Hematopoietic multipotent progenitor cell treated with erythropoietin and hydrocortisone succinate and interleukin-3 and kit ligand, for 4 days (in vitro differentiated cells): ENCODE data around the gene MAPK12.
A peak's percentile ranks its signal among the peaks of the same experiment; 100 is the strongest.

ENCODE experiments used
- DNase-seq: peaks from one replicate; pipeline ENCODE4 v3.0.0-alpha.2; 2015

MAPK12 gene

DNA sequence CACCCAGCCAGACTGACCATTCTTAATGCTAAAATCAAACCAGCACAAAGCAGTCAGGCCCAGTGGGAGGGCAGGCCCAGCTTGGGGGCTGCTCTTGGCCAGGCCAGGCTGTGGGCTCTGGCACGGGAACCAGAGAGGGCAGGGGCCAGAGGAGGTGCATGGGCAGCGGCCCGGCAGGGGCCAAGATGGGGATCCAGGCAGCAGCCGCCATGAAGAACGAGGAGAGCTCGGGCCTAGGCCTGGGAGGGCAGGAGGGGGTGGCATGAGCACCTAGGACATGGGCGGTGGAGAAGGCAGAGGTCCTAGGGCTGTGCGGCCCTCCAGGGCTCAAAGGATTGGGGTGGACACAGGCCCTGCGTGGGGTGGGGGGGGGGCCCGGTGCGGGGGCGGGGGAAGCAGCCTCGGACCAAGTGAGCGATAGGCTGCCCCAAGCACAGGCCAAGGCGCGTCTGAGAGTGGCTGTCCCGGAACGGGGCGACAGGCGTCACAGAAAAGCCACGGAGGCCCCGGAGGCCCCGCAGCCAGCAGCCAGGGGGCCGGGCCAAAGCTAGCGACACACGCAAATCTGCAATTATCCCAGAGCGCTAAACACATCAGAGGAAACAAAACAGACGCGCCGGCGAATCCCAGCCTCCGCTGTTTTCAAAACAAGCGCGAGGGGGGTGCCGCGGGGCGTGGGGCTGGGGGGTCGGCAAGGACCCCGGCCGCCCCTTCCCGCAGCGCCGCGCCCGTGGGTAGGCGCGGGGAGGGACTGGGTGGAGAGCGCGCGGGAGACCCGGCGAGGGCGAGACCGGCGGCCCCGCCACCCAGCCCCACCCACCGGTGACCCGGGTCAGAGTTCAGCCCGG lies 37.7 kb upstream of the MAPK12 start:
- peak; percentile 46 for DNase-seq

DNA sequence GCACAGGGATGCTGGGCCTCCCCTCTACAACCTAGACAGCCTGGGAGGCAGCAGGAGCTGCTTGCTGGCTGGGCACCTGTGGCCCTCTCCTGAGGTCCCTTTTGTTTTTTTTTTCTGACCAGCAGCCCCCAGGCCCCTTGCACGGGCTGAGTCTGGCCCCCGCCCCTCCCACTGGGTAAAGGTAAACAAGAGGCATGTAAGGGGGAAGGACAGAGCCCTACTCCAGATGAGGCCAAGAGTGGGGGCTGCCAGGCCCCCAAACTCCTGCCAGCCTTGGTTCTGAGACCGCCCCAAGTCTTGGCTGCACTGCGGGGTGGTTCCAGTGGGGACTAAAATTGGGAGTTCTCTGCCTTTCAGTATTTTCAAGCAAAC lies 36.8 kb upstream of the MAPK12 start:
- DNase-seq = no peak

DNA sequence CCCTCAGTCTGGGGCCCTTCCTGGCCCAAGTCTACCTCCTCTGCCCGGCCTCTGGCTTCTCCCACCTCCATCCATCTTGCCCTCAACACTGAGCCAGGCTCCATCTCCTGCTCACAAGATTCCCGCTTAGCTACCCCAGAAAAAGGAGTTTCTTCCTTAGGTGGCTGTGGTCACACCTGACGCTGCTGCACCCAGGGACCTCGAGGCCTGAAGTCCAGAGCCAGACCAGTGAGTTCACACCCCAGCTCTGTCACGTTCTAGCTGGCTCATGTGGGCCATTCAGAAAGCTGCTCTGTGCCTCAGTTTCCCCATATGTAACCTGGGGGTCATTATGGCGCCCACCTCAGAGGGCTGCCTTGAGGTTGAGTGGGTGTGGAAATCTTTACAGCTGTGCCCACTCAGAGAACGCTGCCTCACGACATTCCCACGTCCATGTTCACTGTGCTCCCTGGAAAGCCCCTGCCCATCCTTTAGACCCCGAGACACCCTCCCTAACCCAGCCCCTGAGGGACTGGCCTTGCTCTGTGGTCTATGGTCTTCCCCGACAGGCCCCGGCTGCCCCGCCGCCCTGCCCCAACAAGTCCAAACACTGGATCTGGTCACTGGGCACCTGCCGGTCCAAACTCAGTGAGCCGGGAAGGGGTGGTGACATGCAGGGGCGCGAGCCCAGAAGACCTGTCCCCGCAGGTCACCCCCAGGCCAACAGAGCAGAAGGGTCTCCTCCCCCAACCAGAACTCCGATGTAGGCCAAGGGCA lies 36.2 kb upstream of the MAPK12 start:
- no peak for DNase-seq

DNA sequence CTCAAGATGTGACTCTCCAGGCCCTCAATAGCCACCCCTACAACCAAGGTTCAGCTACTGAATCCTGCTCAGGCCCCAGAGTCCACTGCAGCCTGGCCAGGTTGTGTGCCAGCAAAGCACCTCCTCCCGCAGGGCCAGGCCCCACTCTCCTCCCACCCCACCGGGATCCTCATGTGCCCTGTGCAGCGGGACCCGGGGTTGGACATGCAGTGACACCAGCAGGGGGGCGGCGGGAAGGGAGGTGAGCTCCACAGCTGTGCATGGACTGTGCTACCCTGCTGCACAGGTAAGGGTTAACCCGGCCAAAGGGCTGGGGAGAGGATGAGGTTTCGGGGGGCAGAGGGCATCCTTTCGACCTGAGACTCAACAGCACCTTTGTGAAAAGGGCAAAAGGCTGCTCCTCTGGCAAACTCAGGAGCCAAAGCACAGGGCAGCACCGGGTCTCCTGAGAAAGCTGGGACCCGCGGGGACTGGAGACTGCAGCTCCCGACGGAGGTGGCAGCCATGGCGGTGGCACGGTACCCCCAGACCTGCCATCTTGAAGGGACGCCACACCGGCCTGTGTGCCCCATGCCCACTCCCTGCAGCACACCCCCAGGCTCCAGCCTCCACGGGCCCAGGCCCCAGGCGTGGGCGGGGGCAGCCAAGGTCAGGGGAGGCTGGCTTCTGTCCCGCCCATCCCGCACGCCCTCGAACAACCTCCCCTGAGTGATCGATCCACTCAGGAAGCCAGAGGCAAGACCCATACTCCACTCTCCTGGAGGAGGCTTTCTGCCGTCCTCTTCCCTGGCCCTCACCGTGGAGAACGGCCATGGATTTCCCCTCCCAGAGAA lies 35.4 kb upstream of the MAPK12 start:
- DNase-seq = no peak

DNA sequence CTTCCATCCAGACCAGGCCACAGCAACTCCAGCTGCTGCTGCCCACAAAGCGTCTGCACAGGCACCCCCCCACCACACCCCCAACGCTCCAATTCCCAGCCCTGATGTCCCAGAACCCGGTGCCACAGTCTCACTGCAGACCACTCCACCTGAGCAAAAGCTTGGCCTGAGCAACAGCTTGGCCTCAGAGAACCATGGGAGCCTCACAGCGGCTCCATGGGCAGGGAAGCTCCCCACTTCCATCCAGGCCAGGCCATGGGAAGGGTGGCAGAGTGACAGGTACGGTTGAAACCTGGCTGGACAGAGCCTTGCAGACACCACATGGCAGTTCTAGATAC lies 32.8 kb upstream of the MAPK12 start:
- DNase-seq = no peak

DNA sequence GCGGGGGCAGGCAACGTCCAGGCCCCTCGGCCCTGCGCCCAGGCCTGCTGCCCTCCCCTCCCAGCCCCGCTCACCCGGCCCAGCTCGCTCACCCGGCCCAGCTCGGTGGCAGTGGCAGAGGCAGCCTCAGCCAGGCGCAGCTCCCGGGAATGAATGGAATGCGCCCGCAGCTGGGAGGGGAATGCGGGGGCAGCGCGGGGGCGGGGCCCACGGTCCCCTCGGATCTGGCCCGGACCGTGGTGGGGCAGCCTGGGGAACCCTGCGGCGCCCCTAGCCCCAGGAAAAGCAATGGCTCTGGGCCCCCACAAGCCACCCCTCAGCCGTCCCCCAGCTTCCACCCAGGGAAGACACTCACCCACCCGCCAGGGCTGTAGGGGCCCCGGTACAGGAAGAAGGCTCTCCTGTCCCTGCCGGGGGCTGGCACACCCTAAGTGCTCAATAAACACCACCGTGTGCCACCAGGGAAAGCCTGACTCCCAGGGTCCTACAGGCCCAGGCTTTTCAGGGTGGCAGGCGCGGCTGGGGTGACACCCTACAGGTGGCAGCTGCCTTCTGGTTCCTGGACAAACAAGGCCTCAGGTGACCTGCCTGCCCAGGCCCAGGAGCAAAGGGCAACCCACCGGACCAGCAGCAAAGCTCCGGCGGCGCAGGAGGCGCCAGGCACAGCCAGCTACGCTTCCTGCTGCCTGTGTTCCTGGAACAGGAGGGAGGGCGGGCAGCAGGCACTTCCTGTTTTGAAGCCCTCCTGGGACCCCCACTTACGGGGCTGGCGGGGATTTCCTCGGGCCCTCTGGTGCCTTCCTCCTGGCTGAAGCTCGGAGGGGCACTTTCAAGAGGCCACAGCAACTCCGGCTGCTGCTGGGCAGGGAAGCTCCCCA lies 32.2 kb upstream of the MAPK12 start:
- peak; percentile 53 for DNase-seq

DNA sequence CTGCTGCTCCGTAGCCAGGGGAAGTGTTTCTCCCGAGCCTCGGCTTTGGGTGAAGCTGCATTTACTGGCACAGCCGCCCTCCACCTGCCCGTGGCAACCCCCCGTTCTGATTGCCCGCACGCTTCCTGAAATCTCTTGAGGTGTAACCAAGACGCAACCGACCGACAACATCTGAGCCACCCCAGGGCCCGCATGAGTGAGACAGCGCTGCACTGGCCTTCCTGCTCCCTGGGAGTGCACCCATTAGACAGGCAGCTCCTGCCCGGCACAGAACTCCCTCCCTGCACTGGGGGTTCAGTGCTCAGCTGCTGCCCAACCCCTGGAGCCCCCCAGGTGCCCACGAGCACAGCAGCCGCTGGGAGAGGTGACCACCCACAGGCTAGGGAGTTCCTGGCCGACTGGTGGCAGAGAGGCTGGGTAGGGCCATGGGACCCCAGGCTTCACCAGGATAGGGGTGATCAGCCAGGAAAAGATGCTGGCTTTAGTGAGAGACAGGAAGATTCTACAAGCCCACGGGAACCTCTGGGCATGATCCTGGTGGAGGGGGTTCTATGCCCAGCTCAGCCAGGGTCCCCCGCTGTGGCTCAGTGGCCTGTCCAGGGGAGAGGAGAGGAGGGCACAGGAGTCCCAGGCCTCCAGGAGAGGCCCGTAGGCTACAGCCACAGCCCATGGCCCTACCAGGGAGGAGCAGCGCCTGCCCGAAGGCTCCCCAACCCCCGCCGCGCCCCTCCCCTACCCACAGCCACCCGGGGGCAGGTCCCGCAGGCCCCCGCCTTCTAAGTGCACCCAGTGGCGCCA lies 31.4 kb upstream of the MAPK12 start:
- peak; percentile 51 for DNase-seq

DNA sequence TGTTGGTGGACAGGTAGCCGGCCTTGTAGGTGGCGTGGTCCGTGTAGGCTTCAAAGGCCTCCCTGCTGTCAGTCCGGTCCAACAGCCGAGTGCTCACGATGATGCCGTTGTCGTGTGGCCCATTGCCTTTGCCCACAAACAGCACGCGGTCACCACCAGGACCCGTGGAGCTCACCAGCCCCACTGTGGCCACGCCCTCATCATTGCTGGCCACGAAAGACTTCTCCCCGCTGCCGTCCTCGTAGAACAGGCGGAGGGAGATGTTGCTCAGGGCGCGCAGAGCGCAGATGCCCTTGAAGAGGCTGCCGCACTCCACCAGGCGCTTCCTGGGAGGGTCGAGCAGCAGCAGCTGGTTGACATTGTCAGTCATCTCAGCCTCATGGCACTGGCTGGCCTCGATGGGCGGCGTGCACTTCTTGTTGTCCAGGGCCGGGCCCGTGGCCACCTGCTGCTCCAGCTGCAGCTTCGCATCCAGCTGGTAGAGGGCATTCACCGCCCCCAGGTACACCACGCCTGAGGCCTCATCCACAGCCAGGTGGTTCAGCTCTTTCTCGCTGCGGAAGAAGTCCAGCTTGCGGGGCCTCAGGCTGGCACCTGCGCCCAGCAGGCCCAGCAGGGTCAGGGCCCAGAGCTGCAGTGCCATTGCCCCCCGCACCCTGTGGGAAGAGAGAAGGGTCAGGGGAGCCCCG lies 28.6 kb upstream of the MAPK12 start:
- DNase-seq = no peak

DNA sequence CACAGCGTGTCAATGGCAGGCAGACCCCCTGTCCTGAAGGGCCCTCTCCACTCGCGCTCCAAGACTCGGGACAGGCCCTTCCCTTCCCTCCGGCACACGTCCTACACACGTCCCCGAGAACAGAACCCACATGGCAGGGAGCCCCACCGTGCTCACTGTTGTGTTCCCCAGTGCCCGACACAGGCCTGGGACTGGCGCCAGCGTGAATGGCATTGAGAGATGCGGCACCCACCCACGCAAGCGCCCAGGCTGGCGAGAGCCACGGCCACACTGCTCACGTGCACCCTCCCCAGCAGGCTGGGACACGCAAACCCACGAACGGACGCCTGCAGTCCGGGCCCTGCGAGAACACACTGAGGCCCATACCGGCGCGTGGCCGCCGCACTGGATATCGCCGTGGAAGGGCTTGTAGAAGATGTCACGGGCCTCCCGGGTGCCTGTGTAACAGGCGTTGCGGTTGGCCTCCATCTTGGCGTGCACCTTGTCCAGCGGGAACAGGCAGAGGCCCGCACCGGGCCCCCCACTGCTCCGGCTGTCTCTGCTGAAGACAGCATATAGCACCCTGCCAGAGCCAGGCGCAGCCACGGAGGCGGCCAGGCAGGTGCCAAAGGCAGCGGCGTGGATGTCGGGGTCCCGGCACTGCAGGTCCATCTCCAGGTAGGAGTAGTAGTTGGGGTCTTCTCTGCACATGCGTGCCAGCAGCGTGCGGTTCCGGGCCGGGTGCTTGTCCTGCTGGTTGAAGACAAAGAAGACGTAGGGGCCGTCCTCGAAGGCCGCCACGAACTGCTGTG lies 27.9 kb upstream of the MAPK12 start:
- DNase-seq = no peak

DNA sequence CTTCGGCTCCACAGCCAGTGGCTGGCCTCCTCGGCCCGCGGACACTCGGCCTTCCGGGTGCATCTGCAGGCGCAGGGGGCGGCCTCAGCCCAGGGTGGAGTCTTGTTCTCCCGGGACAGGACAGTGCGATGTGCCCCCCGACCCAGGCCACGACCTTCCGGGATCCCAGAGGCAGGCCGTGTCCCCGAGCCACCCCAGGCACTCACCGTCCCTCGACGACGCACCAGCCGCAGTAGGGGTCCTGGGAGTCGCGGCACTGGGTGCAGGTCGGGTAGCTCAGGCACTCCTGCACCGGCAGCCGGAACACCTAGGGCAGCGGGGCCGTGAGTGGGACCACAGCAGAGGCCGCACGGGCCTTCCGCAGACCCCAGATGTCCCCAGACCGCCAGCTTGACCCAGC lies 26.2 kb upstream of the MAPK12 start:
- no peak for DNase-seq

DNA sequence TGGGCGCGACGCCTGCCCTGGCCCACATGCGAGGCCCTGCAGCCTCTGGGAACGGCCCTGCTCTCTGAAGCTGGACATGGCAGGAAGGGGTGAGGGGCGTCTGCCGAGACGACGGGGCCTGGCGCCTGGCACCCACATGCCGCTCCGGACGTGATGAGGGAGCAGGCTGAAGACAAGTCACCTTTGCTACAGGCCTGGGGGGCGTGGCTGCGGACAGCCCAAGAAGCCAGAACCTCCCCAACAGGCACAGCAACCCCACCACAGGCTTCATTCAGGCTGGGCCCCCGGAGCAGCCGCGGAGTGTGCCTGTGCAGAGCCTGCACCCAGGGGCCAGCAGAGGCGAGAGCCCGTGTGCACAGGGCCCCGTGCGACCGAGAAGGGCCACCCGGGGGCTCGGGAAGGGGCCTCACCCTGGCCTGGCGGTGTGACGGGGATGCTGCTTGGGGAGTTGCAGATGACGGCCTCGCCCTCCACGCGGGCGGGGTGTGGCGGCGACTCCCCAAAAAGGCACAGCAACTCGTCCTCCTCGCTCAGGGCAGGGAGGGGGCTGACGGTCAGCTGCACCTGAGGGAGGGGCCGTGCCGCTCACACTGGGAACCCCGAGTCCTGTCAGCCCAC lies 25.3 kb upstream of the MAPK12 start:
- DNase-seq = no peak

DNA sequence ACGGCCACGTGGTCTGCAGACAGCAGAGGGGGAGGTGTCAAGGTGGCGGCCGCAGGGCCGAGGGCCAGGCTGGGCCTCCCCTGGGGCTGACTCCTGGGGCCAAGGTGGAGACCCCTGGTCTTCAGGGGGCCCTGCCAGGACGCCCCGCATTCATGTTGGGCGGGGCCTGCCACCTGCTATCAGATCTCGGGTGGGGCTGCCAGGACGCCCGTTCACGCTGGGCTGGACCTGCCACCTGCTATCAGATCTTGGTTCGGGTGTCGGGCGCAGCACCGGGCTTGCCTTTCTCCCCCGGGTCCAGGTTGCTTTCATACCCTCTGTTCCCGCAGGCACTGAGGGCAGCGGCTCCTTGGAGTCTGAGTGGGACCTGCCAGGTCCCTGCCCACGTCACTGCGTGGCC lies 24.8 kb upstream of the MAPK12 start:
- no peak for DNase-seq

DNA sequence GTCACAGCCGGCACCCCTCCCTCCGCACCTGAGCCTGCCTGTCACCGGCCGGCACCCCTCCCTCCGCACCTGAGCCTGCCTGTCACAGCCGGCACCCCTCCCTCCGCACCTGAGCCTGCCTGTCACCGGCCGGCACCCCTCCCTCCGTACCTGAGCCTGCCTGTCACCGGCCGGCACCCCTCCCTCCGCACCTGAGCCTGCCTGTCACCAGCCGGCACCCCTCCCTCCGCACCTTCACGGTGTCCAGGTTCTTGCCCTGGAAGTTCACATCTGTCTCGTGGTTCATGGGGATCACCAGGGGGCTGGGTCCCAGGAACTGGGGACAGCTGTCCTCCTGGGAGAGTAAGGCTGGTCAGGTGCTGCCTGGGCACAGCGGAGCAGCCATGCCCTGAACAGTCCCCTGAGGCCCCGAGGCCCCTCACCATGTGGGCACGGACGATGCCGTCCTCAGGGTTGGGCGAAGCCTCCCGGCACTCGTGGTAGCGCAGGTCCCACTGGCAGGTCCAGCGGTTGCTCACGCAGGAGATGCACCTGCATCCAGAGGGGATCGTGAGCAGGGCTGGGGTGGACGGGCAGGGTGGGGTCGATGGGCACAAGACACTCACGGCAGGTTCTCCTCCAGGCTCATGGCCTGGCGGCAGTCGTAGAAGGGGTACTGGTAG lies 24.2 kb upstream of the MAPK12 start:
- DNase-seq = no peak

DNA sequence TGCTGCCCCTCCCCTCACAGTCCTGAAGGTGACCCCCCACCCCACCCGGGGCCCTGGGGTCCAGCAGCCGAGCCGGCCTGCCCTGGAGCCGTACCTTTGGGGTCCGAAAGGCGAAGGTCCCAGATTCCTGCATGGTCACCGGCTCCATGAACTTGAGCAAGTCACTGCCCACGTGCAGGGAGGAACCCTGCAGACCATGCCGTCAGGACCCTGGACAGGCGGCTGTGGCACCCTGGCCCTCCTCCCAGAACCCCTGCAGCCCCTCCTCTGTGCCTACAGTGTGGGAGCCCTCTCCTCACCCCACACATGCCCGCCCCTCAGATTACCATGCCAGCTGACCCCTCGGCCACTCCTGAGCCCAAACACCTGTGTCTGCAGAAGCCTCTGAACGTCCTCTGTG lies 23.0 kb upstream of the MAPK12 start:
- no peak for DNase-seq

DNA sequence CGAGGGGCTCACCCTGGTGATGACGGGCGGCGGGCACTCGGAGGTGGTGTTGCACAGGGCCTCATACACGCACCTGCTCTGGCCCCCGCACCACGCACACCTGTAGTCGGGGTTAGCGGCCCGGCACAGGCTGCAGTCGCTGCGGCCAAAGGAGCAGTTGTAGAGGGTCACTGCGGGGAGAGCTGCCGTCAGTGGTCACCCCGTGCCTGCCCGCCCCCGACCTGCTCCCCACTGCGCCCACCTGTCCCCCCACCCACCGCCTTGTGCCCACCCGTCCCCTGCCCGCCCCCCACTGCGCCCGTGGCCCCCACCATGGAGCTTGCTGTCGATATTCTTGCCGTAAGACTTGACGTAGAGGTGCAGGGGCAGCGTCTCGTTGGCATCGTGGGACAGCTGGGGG lies 22.3 kb upstream of the MAPK12 start:
- DNase-seq = no peak

DNA sequence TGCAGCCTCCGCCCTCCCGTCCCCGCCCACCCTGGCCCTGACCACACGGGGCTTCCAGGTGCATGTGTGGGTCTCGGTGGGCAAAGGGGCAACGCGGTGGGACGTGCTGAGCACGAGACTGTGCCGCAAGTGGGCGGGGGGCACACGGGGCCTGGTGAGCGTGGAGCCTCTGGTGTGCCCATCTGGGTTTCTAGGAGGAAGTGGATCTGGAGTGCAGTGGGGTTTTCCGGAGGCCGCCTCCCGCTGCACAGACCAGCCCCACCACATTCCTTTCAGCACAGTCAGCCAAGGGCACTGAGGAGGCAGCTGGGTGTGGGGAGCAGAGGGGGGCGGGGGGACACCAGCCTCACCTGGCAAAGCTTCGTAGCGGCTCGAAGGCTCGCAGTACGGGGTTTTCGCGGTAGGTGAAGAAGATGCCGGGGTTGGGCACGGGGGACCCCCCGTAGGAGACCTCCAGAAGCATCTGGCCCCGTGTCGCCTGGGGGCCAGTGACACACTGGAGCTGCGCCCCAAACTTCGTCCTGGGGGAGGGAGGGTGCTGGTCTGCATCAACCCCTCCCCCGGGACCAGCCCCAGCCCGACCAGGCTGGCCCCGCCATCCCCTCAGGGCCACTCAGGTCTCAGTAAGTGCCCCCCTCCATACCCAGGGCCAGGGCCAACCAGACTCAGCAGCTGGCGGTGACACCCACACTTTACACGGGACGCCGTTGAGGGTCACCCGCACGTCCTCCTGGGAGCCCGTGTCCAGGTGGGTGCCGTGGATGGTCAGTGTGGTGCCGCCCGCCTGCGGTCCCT lies 21.1 kb upstream of the MAPK12 start:
- DNase-seq = no peak

DNA sequence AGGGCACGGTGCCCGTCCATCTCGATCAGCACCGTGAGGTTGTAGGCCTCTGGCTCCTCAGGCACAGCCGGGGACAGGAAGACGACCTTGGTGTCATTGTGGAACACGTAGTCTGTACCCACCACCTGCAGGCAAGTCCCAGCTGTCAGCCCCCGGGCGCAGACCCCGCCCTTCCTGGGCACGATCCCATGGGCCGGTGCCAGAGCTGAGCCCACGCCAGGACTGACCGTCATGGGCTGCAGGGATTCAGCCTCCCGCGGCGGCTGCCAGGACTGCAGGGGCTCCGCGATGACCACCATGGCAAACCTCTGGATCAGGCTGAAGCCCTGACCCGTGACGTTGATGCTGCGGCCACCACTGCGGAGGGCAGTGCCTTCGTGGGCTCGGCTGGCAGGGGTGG lies 20.5 kb upstream of the MAPK12 start:
- no peak for DNase-seq

DNA sequence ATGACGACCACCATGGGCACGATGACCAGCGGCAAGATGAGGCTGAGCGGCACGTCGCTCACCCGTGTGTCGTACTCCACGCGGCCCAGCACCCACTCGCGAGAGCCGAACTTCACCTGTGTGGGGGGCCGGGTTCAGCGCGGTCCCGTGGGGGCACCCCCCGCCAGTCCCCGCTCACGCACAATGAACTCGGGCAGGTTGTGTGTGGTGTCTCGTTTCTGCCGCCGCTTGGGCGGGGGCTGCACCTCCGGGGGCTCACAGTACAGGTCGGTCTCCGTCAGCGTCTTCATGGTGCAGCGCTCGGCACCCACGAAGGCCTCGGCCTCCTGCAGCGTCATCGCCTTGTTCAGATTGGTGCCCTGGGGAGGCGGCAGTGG lies 19.9 kb upstream of the MAPK12 start:
- no peak for DNase-seq
